Ascending aorta (tissue), 2 donors: ENCODE results near the gene SLC43A2. TPM values are rescaled to one million over a fixed set of nuclear protein-coding genes. Genes with fewer than 3 reads are reported as not detected.

Experiments
- DNase-seq, 2 donors: peaks; one replicate each; pipeline ENCODE4 v3.0.0-alpha.2; 2019; ENCODE audit warnings: low spot score in 2 of 2
- H3K27ac ChIP-seq, 2 donors: fragments of 200-600 bp; sonication (generic); one replicate each; pipeline ENCODE4 v1.5.1; 2016 to 2017; ENCODE audit warnings: mild to moderate bottlenecking in 1 of 2
- H3K27me3 ChIP-seq: fragments of 200-600 bp; sonication (generic); one replicate; pipeline ENCODE4 v1.5.1; 2017
- H3K36me3 ChIP-seq, 2 donors: fragments of 200-600 bp; sonication (generic); one replicate each; pipeline ENCODE4 v1.5.1; 2016
- H3K4me1 ChIP-seq, 2 donors: fragments of 200-600 bp; sonication (generic); one replicate each; pipeline ENCODE4 v1.5.1; 2016 to 2017; ENCODE audit warnings: mild to moderate bottlenecking in 1 of 2
- H3K4me3 ChIP-seq, 2 donors: fragments of 200-600 bp; sonication (generic); one replicate each; pipeline ENCODE4 v1.5.1; 2016 to 2017; ENCODE audit warnings: mild to moderate bottlenecking in 1 of 2
- H3K9me3 ChIP-seq, 2 donors: fragments of 200-600 bp; sonication (generic); one replicate each; pipeline ENCODE4 v1.5.1; 2016
- intact Hi-C: fragments of 100-400 bp; cut with DNase I; formaldehyde crosslinking; loops from one replicate; pipeline ENCODE4 v1.15.1; 2023
- total RNA-seq: library from RNA; depleted of rRNA; stranded (reverse); fragments of >200 nt; gene quantifications from one replicate; pipeline ENCODE4 v1.1.0, GENCODE V29; 2016
- TF ChIP-seq, protein P1 (sequence below), 3 experiments: fragments of 200-600 bp in 2 of 3; fragments of 450-650 bp in 1 of 3; sonication (generic) in 2 of 3; IDR thresholded peaks; one replicate each; pipeline ENCODE4 v1.5.1; 2016 to 2019; ENCODE audit warnings: antibody characterized with exemption in 3 of 3, mild to moderate bottlenecking in 1 of 3, moderate library complexity in 1 of 3

Gene SLC43A2
- total RNA-seq, 1 donor from 2014 or later = 27.6 TPM

DNA sequence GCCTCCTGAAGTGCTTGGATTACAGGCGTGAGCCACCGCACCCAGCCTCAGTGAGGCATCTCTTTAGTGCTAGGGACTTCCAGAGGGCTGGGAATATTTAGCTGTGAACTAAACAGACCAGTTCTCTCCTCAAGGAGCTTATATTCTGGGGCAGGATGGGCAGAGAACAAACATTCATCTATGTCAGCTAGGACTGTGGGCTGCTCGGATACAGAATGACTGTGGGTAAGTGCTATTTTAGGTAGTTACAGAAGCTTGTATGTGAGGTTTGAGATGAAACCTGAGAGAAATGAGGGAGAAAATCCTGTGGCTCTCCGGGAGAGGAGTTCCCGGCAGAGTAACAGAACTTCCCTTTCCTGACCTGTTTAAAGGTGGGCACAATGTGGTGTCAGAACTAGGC, 106.0 kb downstream of the SLC43A2 start:
- no peak overlapping the region for H3K4me3 ChIP-seq
- H3K9me3 ChIP-seq = no peaks in the 10 kb centered on the region
- intact Hi-C loops = no loop called here
- no peak for DNase-seq
- no peak overlapping the region for H3K27ac ChIP-seq
- no peaks in the 10 kb centered on the region for H3K27me3 ChIP-seq
- H3K4me1 ChIP-seq = peaks cover 0 to under 1% of the 10 kb centered on the region in 2 donors
- peaks cover 13 to 21% of the 10 kb centered on the region in 2 donors for H3K36me3 ChIP-seq
- TF ChIP-seq, protein P1, sequence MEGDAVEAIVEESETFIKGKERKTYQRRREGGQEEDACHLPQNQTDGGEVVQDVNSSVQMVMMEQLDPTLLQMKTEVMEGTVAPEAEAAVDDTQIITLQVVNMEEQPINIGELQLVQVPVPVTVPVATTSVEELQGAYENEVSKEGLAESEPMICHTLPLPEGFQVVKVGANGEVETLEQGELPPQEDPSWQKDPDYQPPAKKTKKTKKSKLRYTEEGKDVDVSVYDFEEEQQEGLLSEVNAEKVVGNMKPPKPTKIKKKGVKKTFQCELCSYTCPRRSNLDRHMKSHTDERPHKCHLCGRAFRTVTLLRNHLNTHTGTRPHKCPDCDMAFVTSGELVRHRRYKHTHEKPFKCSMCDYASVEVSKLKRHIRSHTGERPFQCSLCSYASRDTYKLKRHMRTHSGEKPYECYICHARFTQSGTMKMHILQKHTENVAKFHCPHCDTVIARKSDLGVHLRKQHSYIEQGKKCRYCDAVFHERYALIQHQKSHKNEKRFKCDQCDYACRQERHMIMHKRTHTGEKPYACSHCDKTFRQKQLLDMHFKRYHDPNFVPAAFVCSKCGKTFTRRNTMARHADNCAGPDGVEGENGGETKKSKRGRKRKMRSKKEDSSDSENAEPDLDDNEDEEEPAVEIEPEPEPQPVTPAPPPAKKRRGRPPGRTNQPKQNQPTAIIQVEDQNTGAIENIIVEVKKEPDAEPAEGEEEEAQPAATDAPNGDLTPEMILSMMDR (IDR thresholded peaks at IDR 0.05) = no peak

DNA sequence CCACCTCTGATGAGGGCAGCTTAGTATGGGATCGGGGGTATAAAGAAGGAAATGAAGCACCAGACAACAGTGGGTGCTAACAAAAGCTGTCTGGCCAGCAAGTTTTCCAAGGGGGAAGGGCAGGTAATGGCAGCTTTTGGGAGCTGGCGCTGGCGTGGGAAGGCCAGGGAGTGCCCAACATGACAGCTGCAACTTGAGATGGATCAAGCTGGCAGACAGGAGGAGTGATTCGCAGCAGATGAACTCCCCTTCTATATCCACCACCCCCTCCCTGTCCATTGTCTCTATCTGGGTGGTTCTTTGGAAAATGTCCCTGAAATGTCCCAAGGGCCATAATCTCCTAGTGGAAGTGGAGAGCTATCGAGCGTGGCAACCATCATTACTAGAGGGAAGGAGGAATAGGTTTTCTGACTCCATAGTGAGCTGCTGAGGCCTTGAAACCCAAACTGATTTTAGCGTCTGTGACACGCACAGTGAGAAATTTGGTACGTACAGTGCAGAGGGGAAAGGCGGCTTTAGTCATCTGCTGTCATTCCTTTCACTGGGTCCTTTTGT, 107.5 kb downstream of the SLC43A2 start:
- H3K9me3 ChIP-seq = no peaks in the 10 kb centered on the region
- DNase-seq = no peak
- intact Hi-C loops = no loop called here
- TF ChIP-seq, protein P1 (IDR thresholded peaks at IDR 0.05) = no peak
- H3K36me3 ChIP-seq = peaks cover 13 to 14% of the 10 kb centered on the region in 2 donors
- H3K4me3 ChIP-seq = no peak overlapping the region
- H3K27me3 ChIP-seq = no peaks in the 10 kb centered on the region
- no peak overlapping the region for H3K27ac ChIP-seq
- H3K4me1 ChIP-seq = peaks cover 5 to 6% of the 10 kb centered on the region in 2 donors

DNA sequence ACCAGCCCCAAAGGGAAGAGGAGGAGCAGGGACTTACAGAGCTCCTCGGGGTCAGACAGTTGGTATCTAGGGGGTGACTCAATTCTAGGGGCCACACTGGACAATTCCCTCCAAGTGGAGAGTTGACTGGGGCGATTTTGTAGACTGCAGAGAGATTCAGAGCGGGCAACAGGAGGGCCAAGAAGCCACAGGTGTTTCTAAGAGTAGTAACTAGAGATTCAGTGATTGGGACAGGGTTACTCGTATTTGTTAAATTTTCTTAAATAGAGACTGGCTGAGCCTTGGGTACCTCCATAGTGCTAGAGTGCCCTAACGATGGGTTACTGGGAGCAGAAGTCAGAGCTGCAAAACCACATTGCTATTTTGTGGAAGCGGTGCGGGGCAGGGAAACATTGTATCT, 109.0 kb downstream of the SLC43A2 start:
- H3K36me3 ChIP-seq = peaks cover 9 to 13% of the 10 kb centered on the region in 2 donors
- H3K27ac ChIP-seq = no peak overlapping the region
- H3K4me1 ChIP-seq = peaks cover 5 to 10% of the 10 kb centered on the region in 2 donors
- TF ChIP-seq, protein P1 (IDR thresholded peaks at IDR 0.05) = no peak
- intact Hi-C loops = no loop called here
- no peak for DNase-seq
- no peak overlapping the region for H3K4me3 ChIP-seq
- H3K27me3 ChIP-seq = no peaks in the 10 kb centered on the region
- H3K9me3 ChIP-seq = no peaks in the 10 kb centered on the region

Other genes starting within 250 kb of the SLC43A2 start
- 261 TPM for gene YWHAE, start 228.6 kb downstream of the SLC43A2 start, total RNA-seq
- gene CRK, start 172.6 kb downstream of the SLC43A2 start, total RNA-seq = 83.4 TPM
- gene MYO1C, start 136.1 kb downstream of the SLC43A2 start, total RNA-seq = 251 TPM
- gene INPP5K, start 112.2 kb downstream of the SLC43A2 start, total RNA-seq = 73.7 TPM
- gene PITPNA, start 66.0 kb downstream of the SLC43A2 start, total RNA-seq = 15.9 TPM
- 295 TPM for gene SCARF1, start 16.9 kb upstream of the SLC43A2 start, total RNA-seq
- 103 TPM for gene RILP, start 21.0 kb upstream of the SLC43A2 start, total RNA-seq
- 114 TPM for gene PRPF8, start 56.0 kb upstream of the SLC43A2 start, total RNA-seq
- gene TLCD2, start 81.5 kb upstream of the SLC43A2 start, total RNA-seq = 7.5 TPM
- gene WDR81, start 95.9 kb upstream of the SLC43A2 start, total RNA-seq = 70.4 TPM
- 20.6 TPM for gene SERPINF2, start 114.0 kb upstream of the SLC43A2 start, total RNA-seq
- gene SERPINF1, start 133.2 kb upstream of the SLC43A2 start, total RNA-seq = 604 TPM
- gene SMYD4, start 201.1 kb upstream of the SLC43A2 start, total RNA-seq = 7.6 TPM
- 34.0 TPM for gene RPA1, start 201.2 kb upstream of the SLC43A2 start, total RNA-seq